ENCODE data around the gene LIPC.

Gene LIPC

DNA sequence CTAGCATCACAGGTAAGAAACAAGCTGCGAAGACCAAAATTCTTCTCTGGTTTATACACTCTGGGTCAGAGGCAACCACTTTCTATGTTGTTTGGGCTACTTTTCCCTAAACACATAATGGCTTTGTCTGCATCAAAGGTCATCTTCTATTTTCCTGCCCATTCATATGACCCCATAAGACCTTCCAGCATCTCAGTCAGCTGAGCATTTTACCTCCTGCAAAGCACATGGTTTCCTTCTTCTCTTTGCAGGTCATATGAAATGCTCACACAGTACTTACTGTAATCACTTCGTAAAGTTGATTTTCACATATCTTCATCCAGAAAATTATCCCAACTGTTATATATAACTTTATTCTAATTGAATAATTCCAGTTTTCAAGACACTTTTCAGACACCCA is 34.8 kb downstream of the LIPC start:
- Mint-ChIP-seq H3K4me1 (peaks cover 22% of the 10 kb centered on the region), H3K4me3 (no peak overlapping the region), H3K36me3 (no peaks in the 10 kb centered on the region), H3K9me3 (no peaks in the 10 kb centered on the region), H3K27ac (peak overlapping the region; percentile 14)
- DNase-seq (ENCODE audit: low spot score in 2 of 2) (no peak), ATAC-seq (no peak)

DNA sequence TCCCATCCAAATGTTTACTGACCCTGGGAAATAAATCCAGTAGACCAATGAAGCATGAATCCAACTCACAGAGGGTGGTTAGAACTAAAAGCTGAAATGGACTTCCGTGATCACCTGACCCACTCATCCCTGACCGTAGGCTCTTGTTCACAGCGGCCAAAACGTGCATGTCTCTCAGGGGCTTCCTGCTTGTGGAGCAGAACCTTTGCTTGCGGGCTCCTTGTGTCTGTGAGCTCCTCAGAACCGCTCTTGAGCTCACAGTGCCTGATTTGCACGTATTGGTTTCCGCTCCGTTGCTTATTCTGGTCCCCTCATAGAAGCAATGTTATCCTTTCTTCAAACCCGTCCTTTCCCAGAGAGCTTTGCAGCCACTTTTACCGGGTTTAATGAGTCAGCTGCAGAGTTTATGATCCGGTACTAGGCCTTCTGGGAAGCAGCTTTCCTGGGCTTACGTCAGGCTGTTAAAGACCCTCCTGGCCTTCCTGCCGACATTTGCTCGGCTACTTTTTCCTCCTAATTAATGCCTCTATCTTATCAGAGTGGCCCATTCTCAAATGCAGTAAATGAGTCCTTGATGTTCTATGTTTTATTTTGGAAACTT is 35.4 kb downstream of the LIPC start:
- ATAC-seq: no peak
- Mint-ChIP-seq H3K27ac (peak overlapping the region; percentile 14), H3K4me1 (peaks cover 19% of the 10 kb centered on the region), H3K36me3 (no peaks in the 10 kb centered on the region), H3K4me3 (no peak overlapping the region), H3K9me3 (no peaks in the 10 kb centered on the region)
- DNase-seq (ENCODE audit: low spot score in 2 of 2): no peak

DNA sequence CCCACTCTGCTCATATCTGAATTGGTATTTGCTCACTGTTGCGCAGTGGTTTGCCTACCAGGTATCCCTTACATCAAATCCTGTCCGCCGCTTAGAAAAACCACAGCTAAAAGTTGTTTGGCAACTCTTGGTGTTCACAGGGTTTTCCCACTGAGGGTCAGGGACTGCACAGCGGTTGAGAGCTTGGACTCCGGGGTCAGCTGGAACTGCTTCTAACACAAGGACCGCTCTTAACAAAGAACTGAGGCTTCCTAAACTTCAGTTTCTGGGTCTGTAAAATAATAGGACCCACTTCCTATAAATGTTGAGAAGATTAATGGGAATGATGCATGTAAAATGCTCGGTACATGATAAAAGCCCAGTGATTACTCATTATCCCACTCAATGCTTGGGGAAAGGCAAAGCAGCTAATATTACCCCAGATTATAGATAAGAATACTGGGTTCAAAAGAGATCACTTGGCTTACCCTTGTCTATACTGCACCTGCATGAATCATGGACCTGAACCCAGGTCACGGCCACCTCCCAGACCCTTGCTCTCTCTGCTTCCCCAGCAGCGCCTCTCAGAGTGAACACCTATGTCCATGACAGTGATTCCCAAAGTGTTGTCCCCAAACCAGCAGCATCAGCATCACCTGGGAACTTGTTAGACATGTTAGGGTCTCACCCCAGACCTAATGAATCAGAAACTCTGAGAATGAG is 36.1 kb downstream of the LIPC start:
- H3K4me3 Mint-ChIP-seq: no peak overlapping the region
- no peak overlapping the region for H3K27ac Mint-ChIP-seq
- H3K36me3 Mint-ChIP-seq: no peaks in the 10 kb centered on the region
- peaks cover 17% of the 10 kb centered on the region for H3K4me1 Mint-ChIP-seq
- DNase-seq (ENCODE audit: low spot score in 2 of 2) (no peak), ATAC-seq (no peak)
- H3K9me3 Mint-ChIP-seq: no peaks in the 10 kb centered on the region

DNA sequence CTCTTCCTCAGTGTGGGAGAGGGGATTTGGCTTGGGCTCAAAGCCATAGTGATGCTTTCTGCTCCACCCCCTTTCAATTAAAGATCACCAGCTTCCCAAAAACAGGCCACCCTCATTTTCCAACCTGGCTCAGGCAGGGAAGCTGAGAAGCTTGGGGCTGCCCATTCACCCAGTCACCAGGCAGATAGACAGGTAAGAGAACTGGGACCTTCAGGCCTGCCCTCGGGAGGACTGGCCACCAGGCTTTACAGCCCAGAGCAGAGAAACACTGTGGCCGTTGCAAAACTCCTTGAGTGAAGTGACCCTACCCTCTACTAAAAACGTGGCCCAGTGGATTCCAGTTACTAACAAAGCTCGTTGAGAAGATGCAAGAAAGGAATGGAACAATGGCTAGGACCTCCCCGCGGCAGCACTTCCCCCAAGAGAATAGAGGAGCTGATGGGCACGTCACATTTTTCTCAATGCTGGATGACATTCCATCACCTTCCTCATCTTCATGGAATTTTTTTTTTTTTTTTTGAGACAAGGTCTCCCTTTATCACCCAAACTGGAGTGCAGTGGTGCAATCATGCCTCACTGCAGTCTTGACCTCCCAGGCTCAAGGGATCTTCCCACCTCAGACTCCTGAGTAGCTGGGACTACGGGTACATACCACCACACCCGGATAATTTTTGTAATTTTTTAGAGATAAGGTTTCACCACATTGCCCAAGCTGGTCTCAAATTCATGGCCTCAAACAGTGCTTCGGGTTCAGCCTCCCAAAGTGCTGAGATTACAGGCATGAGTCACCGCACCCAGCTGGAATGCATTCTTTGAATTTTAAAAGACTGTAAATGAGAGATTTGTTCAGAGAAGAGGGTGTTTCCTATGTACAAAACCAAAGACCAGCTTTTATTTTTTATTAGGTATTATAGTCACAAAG is 37.9 kb downstream of the LIPC start:
- Mint-ChIP-seq H3K36me3 (no peaks in the 10 kb centered on the region), H3K4me1 (peaks cover 21% of the 10 kb centered on the region), H3K4me3 (no peak overlapping the region), H3K9me3 (no peaks in the 10 kb centered on the region), H3K27ac (peak overlapping the region; percentile 48)
- no peak for ATAC-seq
- DNase-seq (ENCODE audit: low spot score in 2 of 2): no peak

DNA sequence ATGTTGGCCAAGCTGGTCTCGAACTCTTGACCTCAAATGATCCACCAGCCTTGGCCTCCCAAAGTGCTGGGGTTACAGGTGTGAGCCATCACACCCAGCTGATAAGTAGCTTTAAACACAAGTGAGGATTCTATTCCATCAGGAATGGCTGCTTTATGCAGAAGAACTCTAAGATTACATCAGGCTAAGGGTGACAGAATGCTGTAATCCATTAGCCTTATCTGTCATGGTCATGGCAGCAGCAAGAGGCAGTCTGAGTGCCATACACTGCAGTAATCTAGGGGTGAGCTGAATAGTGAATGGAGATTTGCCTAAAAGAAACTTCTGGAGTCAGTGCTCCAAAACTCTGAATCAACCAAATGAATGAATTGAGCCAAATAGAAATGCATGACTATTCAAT is 39.6 kb downstream of the LIPC start:
- Mint-ChIP-seq H3K4me1 (peaks cover 38% of the 10 kb centered on the region), H3K9me3 (no peaks in the 10 kb centered on the region), H3K4me3 (no peak overlapping the region), H3K36me3 (no peaks in the 10 kb centered on the region), H3K27ac (no peak overlapping the region)
- ATAC-seq: no peak
- no peak for DNase-seq (ENCODE audit: low spot score in 2 of 2)

DNA sequence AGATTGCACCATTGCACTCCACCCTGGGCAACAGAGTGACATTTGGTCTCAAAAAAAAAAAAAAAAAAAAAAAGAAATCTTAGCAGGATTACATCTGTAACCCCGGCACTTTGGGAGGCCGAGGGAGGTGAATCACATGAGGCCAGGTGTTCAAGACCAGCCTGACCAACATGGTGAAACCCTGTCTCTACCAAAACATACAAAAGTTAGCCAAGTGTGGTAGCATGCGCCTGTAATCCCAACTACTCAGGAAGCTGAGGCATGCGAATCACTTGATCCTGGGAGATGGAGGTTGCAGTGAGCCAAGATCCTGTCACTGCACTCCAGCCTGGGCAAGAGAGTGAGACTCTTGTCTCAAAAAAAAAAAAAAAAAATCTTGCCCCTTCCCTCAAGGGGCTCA is 40.4 kb downstream of the LIPC start:
- DNase-seq (ENCODE audit: low spot score in 2 of 2): no peak
- Mint-ChIP-seq H3K27ac (peak overlapping the region; percentile 97), H3K4me3 (no peak overlapping the region), H3K36me3 (no peaks in the 10 kb centered on the region), H3K4me1 (peaks cover 47% of the 10 kb centered on the region), H3K9me3 (no peaks in the 10 kb centered on the region)
- ATAC-seq: no peak

DNA sequence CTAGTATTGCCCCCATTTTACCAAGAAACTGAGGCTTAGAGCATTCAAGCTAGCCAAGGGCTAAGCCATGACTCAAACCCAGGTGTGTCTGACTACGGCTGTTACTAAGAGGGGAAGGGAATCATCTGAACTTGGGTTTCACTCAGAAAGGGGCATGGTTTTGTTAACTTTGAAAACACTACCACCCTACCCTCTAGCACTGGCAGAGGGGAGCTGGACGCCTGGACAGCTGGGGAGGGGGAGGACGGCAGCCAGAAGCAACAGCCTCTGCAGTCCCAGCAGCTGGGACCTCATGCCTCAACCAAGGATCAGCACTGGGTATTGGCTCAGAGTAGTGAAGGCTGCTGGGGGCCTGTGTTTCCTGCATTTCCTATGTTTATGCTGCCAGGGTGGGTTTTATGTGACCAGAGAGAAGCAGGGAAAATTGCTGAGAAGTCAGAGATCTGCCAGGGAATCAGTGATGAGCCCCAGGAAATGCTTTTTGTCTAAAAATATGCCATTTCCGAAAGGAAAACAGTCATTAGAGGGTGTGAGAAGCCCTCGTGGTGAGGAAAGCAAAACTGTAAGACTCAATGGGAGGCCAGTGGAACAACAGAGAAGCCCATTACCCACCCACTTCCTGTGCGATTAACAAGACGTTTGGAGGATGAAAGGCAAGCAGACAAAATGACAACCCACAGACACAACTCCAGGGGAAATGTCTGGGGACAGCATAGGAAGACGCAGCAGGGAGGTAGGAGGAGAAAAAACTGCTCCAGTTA is 41.2 kb downstream of the LIPC start:
- H3K36me3 Mint-ChIP-seq: no peaks in the 10 kb centered on the region
- H3K27ac Mint-ChIP-seq: peak overlapping the region; percentile 97
- no peaks in the 10 kb centered on the region for H3K9me3 Mint-ChIP-seq
- peak overlapping the region; percentile 69 for H3K4me3 Mint-ChIP-seq
- ATAC-seq: peak; percentile 78
- peaks cover 54% of the 10 kb centered on the region for H3K4me1 Mint-ChIP-seq
- peak; percentile 18 to 70 for DNase-seq (ENCODE audit: low spot score in 2 of 2)

DNA sequence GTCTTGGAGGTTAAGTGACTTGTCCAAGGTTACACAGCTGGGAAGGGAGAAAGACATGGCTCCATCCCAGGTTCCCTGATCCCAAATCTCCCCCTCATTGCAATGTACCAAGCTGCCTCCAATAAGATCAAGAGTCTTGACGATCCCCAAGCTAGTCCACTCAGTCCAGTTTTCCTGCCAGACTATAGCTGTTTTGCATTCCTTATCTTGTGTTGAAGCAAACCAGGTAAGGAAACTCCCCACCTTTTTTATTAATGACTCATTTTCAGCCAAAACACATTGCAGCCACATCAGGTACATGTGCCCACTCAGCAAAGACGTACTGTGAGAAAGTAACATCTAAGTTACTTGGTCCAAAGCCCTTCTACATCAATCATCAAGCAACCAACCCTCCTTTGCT is 41.9 kb downstream of the LIPC start:
- Mint-ChIP-seq H3K4me1 (peaks cover 56% of the 10 kb centered on the region), H3K27ac (peak overlapping the region; percentile 97), H3K4me3 (peak overlapping the region; percentile 69), H3K9me3 (no peaks in the 10 kb centered on the region), H3K36me3 (no peaks in the 10 kb centered on the region)
- DNase-seq (ENCODE audit: low spot score in 2 of 2) (no peak), ATAC-seq (peak; percentile 61)

DNA sequence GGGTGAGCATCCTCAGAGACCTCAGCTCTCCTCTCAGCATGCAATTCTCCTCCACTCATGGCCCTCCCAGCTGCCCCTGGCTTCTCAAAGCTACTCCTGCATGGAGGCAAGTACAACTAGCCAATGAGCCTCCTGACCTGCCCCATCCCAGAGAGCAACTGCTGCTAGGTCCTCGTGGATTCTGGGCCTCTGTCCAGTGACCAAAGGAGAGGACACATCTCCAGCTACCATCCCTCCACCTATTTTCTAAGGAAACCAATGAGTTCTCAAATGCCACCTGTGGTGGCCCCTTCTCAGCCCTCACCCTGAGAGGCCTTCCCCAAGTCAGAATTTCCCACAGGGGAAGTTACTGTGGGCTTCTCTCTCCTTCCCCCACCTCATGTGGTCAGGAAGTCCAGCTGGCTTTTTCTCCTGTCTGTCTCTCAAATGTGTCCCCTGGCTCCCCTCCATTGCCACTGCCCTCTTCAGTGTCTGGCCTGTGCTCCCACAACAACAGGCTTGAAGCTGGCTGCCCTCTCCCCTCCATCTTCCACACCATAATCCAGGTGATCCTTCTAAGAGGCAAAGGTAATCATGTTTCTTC is 43.0 kb downstream of the LIPC start:
- Mint-ChIP-seq H3K4me3 (peak overlapping the region; percentile 28), H3K4me1 (peaks cover 56% of the 10 kb centered on the region), H3K36me3 (no peaks in the 10 kb centered on the region), H3K9me3 (no peaks in the 10 kb centered on the region), H3K27ac (peak overlapping the region; percentile 97)
- ATAC-seq (no peak), DNase-seq (ENCODE audit: low spot score in 2 of 2) (no peak)

DNA sequence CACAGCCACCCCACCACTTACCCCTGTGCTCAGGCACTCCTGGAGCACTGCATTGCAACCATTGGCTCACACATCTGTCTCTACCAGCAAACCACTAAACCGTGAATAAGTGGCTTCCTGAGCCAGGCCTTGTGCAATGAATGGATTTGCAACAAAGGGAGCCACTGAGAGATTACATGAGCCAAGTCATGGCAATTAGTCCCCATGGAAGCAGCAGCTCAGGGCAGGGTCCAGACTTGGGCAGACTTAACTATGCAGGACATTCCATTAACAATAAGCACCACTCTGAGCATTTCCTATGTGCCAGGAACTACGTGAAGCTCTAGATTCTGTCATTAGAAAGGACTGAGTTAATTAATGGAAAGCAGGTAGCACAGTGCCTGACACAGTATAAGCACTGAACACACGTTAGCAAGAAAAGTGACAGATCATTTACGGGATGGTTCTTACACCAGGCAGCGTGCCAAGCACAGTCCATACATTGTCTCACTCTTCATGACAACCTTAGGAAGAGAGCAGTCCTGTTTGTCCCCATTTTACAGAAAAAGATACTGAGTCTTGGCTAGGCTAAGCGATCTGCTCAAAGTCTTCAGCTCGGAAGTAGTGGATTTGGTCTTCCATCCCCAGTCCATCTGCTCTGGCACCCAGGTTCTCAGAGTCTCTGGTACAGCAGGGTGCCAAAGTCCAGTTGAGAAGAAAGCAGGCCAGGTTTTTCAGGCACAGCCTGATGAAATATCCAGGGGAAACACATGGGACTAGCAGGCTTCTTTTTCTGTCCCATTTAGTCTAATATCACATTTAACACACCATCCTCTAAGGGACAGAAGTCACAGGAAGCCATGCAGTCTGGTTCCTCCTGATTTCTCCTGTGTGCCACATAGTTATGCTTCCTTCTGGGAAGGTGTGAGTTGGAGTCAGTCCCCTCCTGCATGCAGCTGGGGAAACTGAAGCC is 44.1 kb downstream of the LIPC start:
- H3K4me3 Mint-ChIP-seq: peak overlapping the region; percentile 28
- H3K27ac Mint-ChIP-seq: peak overlapping the region; percentile 97
- H3K36me3 Mint-ChIP-seq: no peaks in the 10 kb centered on the region
- no peaks in the 10 kb centered on the region for H3K9me3 Mint-ChIP-seq
- ATAC-seq (no peak), DNase-seq (ENCODE audit: low spot score in 2 of 2) (no peak)
- peaks cover 56% of the 10 kb centered on the region for H3K4me1 Mint-ChIP-seq

DNA sequence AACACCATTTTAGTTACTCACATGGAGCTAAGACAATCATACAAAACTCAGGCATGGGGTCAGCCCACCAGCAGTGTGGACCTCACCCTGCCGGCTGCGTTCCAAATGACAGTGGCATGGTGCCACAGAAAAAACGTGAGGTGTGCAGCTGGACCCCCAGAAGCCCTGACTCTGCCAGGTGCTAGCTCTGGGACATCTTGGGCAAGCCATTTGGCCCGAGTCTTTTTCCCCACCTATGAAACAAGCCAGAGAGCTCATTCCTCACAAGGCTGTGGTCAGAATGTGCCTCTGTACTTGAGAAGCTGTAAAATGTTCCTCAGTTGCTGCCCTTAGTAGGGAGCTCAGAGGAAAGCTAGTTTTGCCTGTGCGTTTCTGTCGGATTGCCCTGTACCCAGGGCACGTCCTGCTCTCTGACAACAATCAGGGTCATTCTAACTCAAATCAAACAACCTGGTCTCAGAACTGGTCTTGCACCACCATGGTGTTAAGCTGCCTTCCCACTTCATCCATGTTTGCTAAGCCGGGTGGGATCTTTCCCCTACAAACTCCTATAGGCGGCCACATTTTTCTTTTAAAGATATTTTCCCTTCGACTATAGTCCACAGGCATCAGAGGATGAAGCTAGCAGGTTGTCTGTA is 44.9 kb downstream of the LIPC start:
- H3K36me3 Mint-ChIP-seq: no peaks in the 10 kb centered on the region
- peak overlapping the region; percentile 43 for H3K27ac Mint-ChIP-seq
- no peak for DNase-seq (ENCODE audit: low spot score in 2 of 2)
- H3K9me3 Mint-ChIP-seq: no peaks in the 10 kb centered on the region
- no peak overlapping the region for H3K4me3 Mint-ChIP-seq
- ATAC-seq: no peak
- H3K4me1 Mint-ChIP-seq: peaks cover 56% of the 10 kb centered on the region

DNA sequence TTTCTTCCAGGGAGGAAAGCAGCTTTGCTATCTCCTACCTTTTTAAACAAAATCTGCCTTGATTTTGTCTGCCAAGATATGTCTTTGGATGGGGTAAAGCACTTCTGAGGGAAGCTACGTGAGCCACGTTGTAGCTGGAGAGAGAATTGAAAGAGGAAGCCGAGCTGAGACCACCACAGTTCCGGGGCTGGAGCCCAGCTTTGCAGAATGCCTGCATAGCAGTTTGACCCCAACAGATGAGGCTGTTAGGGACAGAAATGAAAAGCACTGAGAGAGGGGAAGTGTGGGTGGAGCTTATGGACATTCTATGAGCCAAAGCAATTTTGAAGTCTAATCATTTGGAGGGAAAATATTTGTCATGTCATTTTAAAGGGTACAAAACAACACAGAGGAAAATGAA is 45.4 kb downstream of the LIPC start:
- H3K27ac Mint-ChIP-seq: peak overlapping the region; percentile 43
- H3K36me3 Mint-ChIP-seq: no peaks in the 10 kb centered on the region
- no peak for ATAC-seq
- H3K4me3 Mint-ChIP-seq: no peak overlapping the region
- DNase-seq (ENCODE audit: low spot score in 2 of 2): no peak
- no peaks in the 10 kb centered on the region for H3K9me3 Mint-ChIP-seq
- peaks cover 56% of the 10 kb centered on the region for H3K4me1 Mint-ChIP-seq

DNA sequence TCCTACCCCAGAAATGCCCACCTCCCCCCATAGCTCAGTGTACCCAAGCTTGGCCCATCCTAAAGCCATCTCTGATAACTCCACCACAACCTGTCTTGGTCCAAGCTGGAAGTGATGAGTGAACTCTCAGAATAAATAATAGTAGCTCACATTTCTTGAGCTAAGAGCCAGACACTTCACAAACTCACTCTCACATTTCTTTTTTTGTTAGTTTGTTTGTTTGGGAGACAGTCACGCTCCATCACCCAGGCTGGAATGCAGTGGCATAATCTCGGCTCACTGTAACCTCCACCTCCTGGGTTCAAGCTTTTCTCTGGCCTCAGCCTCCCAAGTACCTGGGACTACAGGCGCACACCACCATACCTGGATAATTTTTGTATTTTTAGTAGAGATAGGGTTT is 46.2 kb downstream of the LIPC start:
- DNase-seq (ENCODE audit: low spot score in 2 of 2) (no peak), ATAC-seq (no peak)
- no peaks in the 10 kb centered on the region for H3K9me3 Mint-ChIP-seq
- no peaks in the 10 kb centered on the region for H3K36me3 Mint-ChIP-seq
- peaks cover 52% of the 10 kb centered on the region for H3K4me1 Mint-ChIP-seq
- H3K4me3 Mint-ChIP-seq: no peak overlapping the region
- peak overlapping the region; percentile 43 for H3K27ac Mint-ChIP-seq
